HEK293 (cell line): ENCODE results near the gene KIRREL3.

Source experiments
- CTCF ChIA-PET: fragments of 350-600 bp; formaldehyde crosslinking; extraction: SDS; loops from one replicate; lab custom pipeline; 2021; ENCODE audit warnings: antibody characterized with exemption; lab: Yijun Ruan, JAX
- POLR2A ChIA-PET: fragments of 300-600 bp; formaldehyde crosslinking; extraction: SDS; loops from one replicate; lab custom pipeline; 2020; ENCODE audit warnings: antibody characterized with exemption, inconsistent platforms; lab: Yijun Ruan, JAX
- H3K27ac ChIP-seq: fragments of 200-500 bp; sonication (Bioruptor generic); 2 replicates; pipeline ENCODE4 v1.5.1; 2014; ENCODE audit warnings: low read depth, low read length, control low read depth, inconsistent platforms; ENCODE audit errors: extremely low read depth
- H3K36me3 ChIP-seq, 2 experiments: fragments of 200-500 bp in 1 of 2; sonication (Bioruptor generic) in 1 of 2; 1 replicate in 1 of 2; 2 replicates in 1 of 2; pipeline ENCODE4 v1.5.1; 2014 to 2017; ENCODE audit warnings: inconsistent platforms in 2 of 2, low read length in 2 of 2; ENCODE audit not compliant: control insufficient read depth in 2 of 2, insufficient read depth in 1 of 2
- H3K4me1 ChIP-seq: fragments of 200-500 bp; sonication (Bioruptor generic); 2 replicates; pipeline ENCODE4 v1.5.1; 2014; ENCODE audit warnings: mild to moderate bottlenecking, low read length, inconsistent platforms; ENCODE audit not compliant: control insufficient read depth, insufficient read depth
- H3K4me3 ChIP-seq: 2 replicates; pipeline ENCODE4 v1.5.1; 2011; ENCODE audit warnings: low read depth, mild to moderate bottlenecking, control low read depth, low read length, moderate library complexity
- H3K9me3 ChIP-seq: fragments of 200-500 bp; sonication (Bioruptor generic); 2 replicates; pipeline ENCODE4 v1.5.1; 2014; ENCODE audit warnings: low read depth, low read length, inconsistent platforms; ENCODE audit not compliant: control insufficient read depth, insufficient read depth
- BCL11A ChIP-seq: fragments of 450-650 bp; formaldehyde crosslinking; IDR thresholded peaks from 2 replicates; pipeline ENCODE4 v1.5.1; 2016; ENCODE audit warnings: low read depth, missing biosample characterization, missing genetic modification characterization
- IKZF3 ChIP-seq: fragments of 450-650 bp; IDR thresholded peaks from 2 replicates; pipeline ENCODE4 v1.5.0; 2018; ENCODE audit warnings: missing biosample characterization, mild to moderate bottlenecking, missing genetic modification characterization, moderate library complexity
- KLF1 ChIP-seq: fragments of 450-650 bp; formaldehyde crosslinking; IDR thresholded peaks from 2 replicates; pipeline ENCODE4 v1.5.1; 2016; ENCODE audit warnings: missing biosample characterization, missing genetic modification characterization
- PRDM1 ChIP-seq: fragments of 450-650 bp; formaldehyde crosslinking; IDR thresholded peaks from 2 replicates; pipeline ENCODE4; 2016; ENCODE audit warnings: missing biosample characterization, missing genetic modification characterization
- RBAK ChIP-seq: fragments of 450-650 bp; formaldehyde crosslinking; IDR thresholded peaks from 2 replicates; pipeline ENCODE4 v1.5.1; 2016; ENCODE audit warnings: missing biosample characterization, missing genetic modification characterization
- SETDB1 ChIP-seq: IDR thresholded peaks from one replicate; pipeline ENCODE4 v1.6.1; 2017; ENCODE audit warnings: mild to moderate bottlenecking, low read length, moderate library complexity, mixed read lengths; ENCODE audit not compliant: insufficient read length
- SP2 ChIP-seq: fragments of 450-650 bp; formaldehyde crosslinking; IDR thresholded peaks from 2 replicates; pipeline ENCODE4 v1.5.1; 2016; ENCODE audit warnings: missing biosample characterization, missing genetic modification characterization
- YY1 ChIP-seq: fragments of 450-650 bp; formaldehyde crosslinking; IDR thresholded peaks from 2 replicates; pipeline ENCODE4 v1.5.1; 2018; ENCODE audit warnings: missing biosample characterization, missing genetic modification characterization
- ZNF121 ChIP-seq: fragments of 450-650 bp; formaldehyde crosslinking; IDR thresholded peaks from 2 replicates; pipeline ENCODE4 v1.5.1; 2016; ENCODE audit warnings: missing biosample characterization, missing genetic modification characterization
- ZNF16 ChIP-seq: fragments of 450-650 bp; formaldehyde crosslinking; IDR thresholded peaks from 2 replicates; pipeline ENCODE4 v1.5.1; 2016; ENCODE audit warnings: low read depth, missing biosample characterization, missing genetic modification characterization
- ZNF221 ChIP-seq: fragments of 450-650 bp; formaldehyde crosslinking; IDR thresholded peaks from 2 replicates; pipeline ENCODE4 v1.5.1; 2017; ENCODE audit warnings: missing biosample characterization, missing genetic modification characterization, borderline replicate concordance
- ZNF24 ChIP-seq: fragments of 450-650 bp; formaldehyde crosslinking; IDR thresholded peaks from 2 replicates; pipeline ENCODE4 v1.5.1; 2016; ENCODE audit warnings: missing biosample characterization, missing genetic modification characterization
- ZNF274 ChIP-seq, 2 experiments: fragments of 200-500 bp in 1 of 2; fragments of 450-650 bp in 1 of 2; sonication (Bioruptor generic) in 1 of 2; formaldehyde crosslinking in 1 of 2; IDR thresholded peaks; 2 replicates each; pipeline versions ENCODE4 v1.5.1 to v1.6.1; 2014 to 2016; ENCODE audit warnings: borderline replicate concordance in 1 of 2, inconsistent platforms in 1 of 2, low read length in 1 of 2, missing biosample characterization in 1 of 2, missing genetic modification characterization in 1 of 2
- ZNF324 ChIP-seq: fragments of 450-650 bp; formaldehyde crosslinking; IDR thresholded peaks from 2 replicates; pipeline ENCODE4 v1.5.1; 2016; ENCODE audit warnings: missing biosample characterization, missing genetic modification characterization
- ZNF341 ChIP-seq: fragments of 450-650 bp; formaldehyde crosslinking; IDR thresholded peaks from 2 replicates; pipeline ENCODE4; 2016; ENCODE audit warnings: low read depth, missing biosample characterization, missing genetic modification characterization
- ZNF37A ChIP-seq: fragments of 450-650 bp; IDR thresholded peaks from 2 replicates; pipeline ENCODE4 v1.5.1; 2018; ENCODE audit warnings: missing biosample characterization, missing genetic modification characterization
- ZNF426 ChIP-seq: fragments of 450-650 bp; formaldehyde crosslinking; IDR thresholded peaks from 2 replicates; pipeline ENCODE4 v1.5.1; 2017; ENCODE audit warnings: missing biosample characterization, missing genetic modification characterization, mild to moderate bottlenecking, inconsistent platforms, moderate library complexity
- ZNF449 ChIP-seq: fragments of 450-650 bp; formaldehyde crosslinking; IDR thresholded peaks from 2 replicates; pipeline ENCODE4 v1.5.1; 2017; ENCODE audit warnings: missing biosample characterization, mild to moderate bottlenecking, missing genetic modification characterization, moderate library complexity
- ZNF473 ChIP-seq: fragments of 450-650 bp; formaldehyde crosslinking; IDR thresholded peaks from 2 replicates; pipeline ENCODE4 v1.5.1; 2017; ENCODE audit warnings: missing biosample characterization, missing genetic modification characterization
- ZNF529 ChIP-seq: fragments of 450-650 bp; formaldehyde crosslinking; IDR thresholded peaks from 2 replicates; pipeline ENCODE4 v1.5.1; 2017; ENCODE audit warnings: missing genetic modification characterization, missing biosample characterization; ENCODE audit not compliant: insufficient replicate concordance
- ZNF544 ChIP-seq: fragments of 450-650 bp; formaldehyde crosslinking; IDR thresholded peaks from 2 replicates; pipeline ENCODE4 v1.5.0; 2017; ENCODE audit warnings: missing biosample characterization, missing genetic modification characterization
- ZNF561 ChIP-seq: fragments of 450-650 bp; IDR thresholded peaks from 2 replicates; pipeline ENCODE4 v1.5.1; 2018; ENCODE audit warnings: missing biosample characterization, missing genetic modification characterization, borderline replicate concordance
- ZNF624 ChIP-seq: fragments of 450-650 bp; formaldehyde crosslinking; IDR thresholded peaks from 2 replicates; pipeline ENCODE4 v1.5.1; 2017; ENCODE audit warnings: missing biosample characterization, missing genetic modification characterization
- ZNF654 ChIP-seq: fragments of 450-650 bp; formaldehyde crosslinking; IDR thresholded peaks from 2 replicates; pipeline ENCODE4 v1.5.1; 2016; ENCODE audit warnings: low read depth, missing biosample characterization, missing genetic modification characterization
- ZNF791 ChIP-seq: fragments of 450-650 bp; formaldehyde crosslinking; IDR thresholded peaks from 2 replicates; pipeline ENCODE4 v1.5.1; 2016; ENCODE audit warnings: missing biosample characterization, missing genetic modification characterization
- TF ChIP-seq, protein P1 (sequence below): fragments of 450-650 bp; formaldehyde crosslinking; IDR thresholded peaks from 2 replicates; pipeline ENCODE4 v1.5.1; 2016; ENCODE audit warnings: missing biosample characterization, missing genetic modification characterization
- TF ChIP-seq, protein P2 (sequence below): fragments of 450-650 bp; formaldehyde crosslinking; IDR thresholded peaks from 2 replicates; pipeline ENCODE4 v1.5.1; 2016; ENCODE audit warnings: missing biosample characterization, missing genetic modification characterization, low read depth

KIRREL3 gene

DNA sequence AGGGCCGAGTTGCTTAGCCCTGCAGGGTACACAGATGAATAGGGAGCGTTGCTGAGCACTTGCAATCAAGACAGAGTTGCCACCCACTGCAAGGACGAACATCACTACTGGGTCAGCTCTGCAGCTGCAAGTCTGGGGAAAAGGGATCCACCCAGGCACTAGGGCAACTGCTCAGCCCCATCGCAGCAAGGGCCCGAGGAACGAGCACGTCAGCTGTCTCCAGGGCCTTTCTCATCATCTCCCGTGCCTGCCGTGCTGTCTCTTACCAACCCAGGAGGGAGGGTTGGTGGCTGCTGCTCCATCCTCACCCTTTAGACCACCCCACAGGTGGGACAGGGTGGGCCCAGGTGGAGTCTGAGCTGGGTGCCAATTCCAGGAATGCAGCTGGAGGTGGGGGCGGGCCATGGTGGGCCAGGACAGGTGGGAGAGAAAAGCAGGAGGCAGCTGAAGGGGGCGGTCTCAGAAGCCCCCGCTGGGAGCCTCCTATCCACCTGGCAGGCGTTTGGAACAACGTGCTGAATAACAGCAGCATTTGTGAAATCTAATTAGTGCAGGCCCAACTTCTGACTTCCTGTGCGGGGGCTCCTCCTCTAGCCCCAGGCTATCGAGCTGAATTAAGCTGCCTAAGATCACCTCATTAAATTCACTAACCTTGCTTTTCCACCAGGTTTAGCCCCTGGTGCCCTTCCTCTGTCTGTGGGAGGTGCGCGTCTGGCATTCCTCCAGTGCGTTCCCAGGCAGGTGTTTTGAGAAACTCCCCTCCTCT lies 392.6 kb downstream of the KIRREL3 start:
- ChIA-PET POLR2A (no interaction called here), CTCF (interaction anchor here (0.5 to 3.8 kb wide), 24 partner anchors 14 to 1668 kb away, joined by 3 to 44 read pairs (median 4); no protein-coding TSS in a partner anchor)
- TF ChIP-seq ZNF561 (tag by site-specific recombination) (no peak), ZNF449 (tag by site-specific recombination) (no peak), SETDB1 (no peak), ZNF37A (no peak), PRDM1 (tag by site-specific recombination) (no peak), ZNF624 (no peak), YY1 (tag by site-specific recombination) (no peak), ZNF341 (tag by site-specific recombination) (no peak), ZNF221 (tag by site-specific recombination) (no peak), ZNF24 (tag by site-specific recombination) (no peak), ZNF529 (no peak), ZNF324 (tag by site-specific recombination) (no peak), ZNF16 (tag by site-specific recombination) (no peak), ZNF274 (IDR thresholded peaks at IDR 0.05; ENCODE audit: low read length) (no peak), ZNF274 (tag by site-specific recombination; IDR thresholded peaks at IDR 0.05; ENCODE audit: borderline replicate concordance) (no peak), ZNF544 (tag by site-specific recombination) (no peak), ZNF791 (tag by site-specific recombination) (no peak), ZNF473 (tag by site-specific recombination) (no peak), ZNF426 (no peak), BCL11A (no peak)
- Histone ChIP-seq H3K9me3 (no peaks in the 10 kb centered on the region), H3K4me1 (no peaks in the 10 kb centered on the region), H3K4me3 (no peak overlapping the region), H3K27ac (no peak overlapping the region), H3K36me3 (no peaks in the 10 kb centered on the region)

DNA sequence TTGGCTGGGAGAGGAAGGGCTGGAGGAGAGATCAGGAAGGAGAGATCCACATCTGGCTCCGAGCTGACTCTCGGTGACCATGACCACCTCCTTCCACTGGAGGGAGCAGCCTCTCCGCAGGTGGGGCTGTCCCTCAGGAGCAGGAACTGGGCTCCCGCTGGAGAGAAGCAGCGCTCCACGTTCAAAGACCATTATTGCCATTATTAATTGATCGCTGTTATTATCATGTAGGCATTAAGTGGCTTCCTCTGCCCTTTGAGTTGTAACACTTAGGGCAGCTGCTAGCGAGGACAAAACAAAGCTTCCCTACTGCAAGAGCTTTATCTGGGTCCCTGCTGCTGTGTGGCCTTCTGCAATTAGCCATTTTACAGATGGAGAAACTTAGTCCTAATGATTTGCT lies 393.2 kb downstream of the KIRREL3 start:
- no peak overlapping the region for H3K27ac ChIP-seq
- H3K9me3 ChIP-seq = no peaks in the 10 kb centered on the region
- no peaks in the 10 kb centered on the region for H3K4me1 ChIP-seq
- TF ChIP-seq ZNF654 (tag by site-specific recombination) (peak; percentile 67), SP2 (tag by site-specific recombination) (no peak), IKZF3 (tag by site-specific recombination) (no peak), KLF1 (tag by site-specific recombination) (no peak), RBAK (no peak), ZNF121 (tag by site-specific recombination) (no peak)
- TF ChIP-seq, protein P1, sequence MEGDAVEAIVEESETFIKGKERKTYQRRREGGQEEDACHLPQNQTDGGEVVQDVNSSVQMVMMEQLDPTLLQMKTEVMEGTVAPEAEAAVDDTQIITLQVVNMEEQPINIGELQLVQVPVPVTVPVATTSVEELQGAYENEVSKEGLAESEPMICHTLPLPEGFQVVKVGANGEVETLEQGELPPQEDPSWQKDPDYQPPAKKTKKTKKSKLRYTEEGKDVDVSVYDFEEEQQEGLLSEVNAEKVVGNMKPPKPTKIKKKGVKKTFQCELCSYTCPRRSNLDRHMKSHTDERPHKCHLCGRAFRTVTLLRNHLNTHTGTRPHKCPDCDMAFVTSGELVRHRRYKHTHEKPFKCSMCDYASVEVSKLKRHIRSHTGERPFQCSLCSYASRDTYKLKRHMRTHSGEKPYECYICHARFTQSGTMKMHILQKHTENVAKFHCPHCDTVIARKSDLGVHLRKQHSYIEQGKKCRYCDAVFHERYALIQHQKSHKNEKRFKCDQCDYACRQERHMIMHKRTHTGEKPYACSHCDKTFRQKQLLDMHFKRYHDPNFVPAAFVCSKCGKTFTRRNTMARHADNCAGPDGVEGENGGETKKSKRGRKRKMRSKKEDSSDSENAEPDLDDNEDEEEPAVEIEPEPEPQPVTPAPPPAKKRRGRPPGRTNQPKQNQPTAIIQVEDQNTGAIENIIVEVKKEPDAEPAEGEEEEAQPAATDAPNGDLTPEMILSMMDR (tag by site-specific recombination) = peak; percentile 63
- TF ChIP-seq, protein P2, sequence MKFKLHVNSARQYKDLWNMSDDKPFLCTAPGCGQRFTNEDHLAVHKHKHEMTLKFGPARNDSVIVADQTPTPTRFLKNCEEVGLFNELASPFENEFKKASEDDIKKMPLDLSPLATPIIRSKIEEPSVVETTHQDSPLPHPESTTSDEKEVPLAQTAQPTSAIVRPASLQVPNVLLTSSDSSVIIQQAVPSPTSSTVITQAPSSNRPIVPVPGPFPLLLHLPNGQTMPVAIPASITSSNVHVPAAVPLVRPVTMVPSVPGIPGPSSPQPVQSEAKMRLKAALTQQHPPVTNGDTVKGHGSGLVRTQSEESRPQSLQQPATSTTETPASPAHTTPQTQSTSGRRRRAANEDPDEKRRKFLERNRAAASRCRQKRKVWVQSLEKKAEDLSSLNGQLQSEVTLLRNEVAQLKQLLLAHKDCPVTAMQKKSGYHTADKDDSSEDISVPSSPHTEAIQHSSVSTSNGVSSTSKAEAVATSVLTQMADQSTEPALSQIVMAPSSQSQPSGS (tag by site-specific recombination) = no peak
- POLR2A ChIA-PET = no interaction called here
- H3K4me3 ChIP-seq = no peak overlapping the region
- H3K36me3 ChIP-seq = no peaks in the 10 kb centered on the region
- CTCF ChIA-PET = interaction anchor here (0.6 to 3.8 kb wide), 28 partner anchors 13 to 768 kb away, joined by 3 to 44 read pairs (median 4); no protein-coding TSS in a partner anchor
